Suprapubic skin (tissue), 4 donors: ENCODE measurements around the gene DBN1. TPM values are rescaled to one million over a fixed set of nuclear protein-coding genes. Genes with fewer than 3 reads are reported as not detected.

Experiments used
- DNase-seq, 2 donors: peaks; one replicate each; pipeline ENCODE4 v3.0.0-alpha.2; 2019; ENCODE audit warnings: low spot score in 2 of 2
- H3K27ac ChIP-seq: fragments of 200-600 bp; sonication (generic); one replicate; pipeline ENCODE4 v1.5.1; 2019
- H3K27me3 ChIP-seq: fragments of 200-600 bp; sonication (generic); one replicate; pipeline ENCODE4 v1.5.1; 2019
- H3K36me3 ChIP-seq: fragments of 200-600 bp; sonication (generic); one replicate; pipeline ENCODE4 v1.5.1; 2019
- H3K4me1 ChIP-seq: fragments of 200-600 bp; sonication (generic); one replicate; pipeline ENCODE4 v1.5.1; 2019
- H3K4me3 ChIP-seq: fragments of 200-600 bp; sonication (generic); one replicate; pipeline ENCODE4 v1.5.1; 2019; ENCODE audit warnings: mild to moderate bottlenecking
- H3K9me3 ChIP-seq: fragments of 200-600 bp; sonication (generic); one replicate; pipeline ENCODE4 v1.5.1; 2019
- CTCF ChIP-seq, 2 donors: fragments of 200-600 bp in 1 of 2; fragments of 450-650 bp in 1 of 2; sonication (generic) in 1 of 2; IDR thresholded peaks; one replicate each; pipeline ENCODE4 v1.5.1; 2016 to 2019; ENCODE audit warnings: antibody characterized with exemption in 2 of 2, mild to moderate bottlenecking in 1 of 2, moderate library complexity in 1 of 2
- EP300 ChIP-seq: sonication (generic); formaldehyde crosslinking; IDR thresholded peaks from one replicate; pipeline ENCODE4 v1.6.1; 2017; ENCODE audit warnings: antibody characterized with exemption
- POLR2A ChIP-seq, 2 donors: fragments of 450-650 bp; IDR thresholded peaks; one replicate each; pipeline ENCODE4 v1.6.1; 2017; ENCODE audit warnings: antibody characterized with exemption in 2 of 2, mild to moderate bottlenecking in 2 of 2, moderate library complexity in 2 of 2
- POLR2AphosphoS5 ChIP-seq, 3 donors: sonication (generic); formaldehyde crosslinking; IDR thresholded peaks; one replicate each; pipeline ENCODE4 v1.6.1; 2017; ENCODE audit warnings: antibody characterized with exemption in 3 of 3
- WGBS: methylation state at CpG from one replicate; pipeline ENCODE4 v1.1.5; 2018; 5-methylcytosine and 5-hydroxymethylcytosine counted together
- total RNA-seq, 4 donors: library from RNA; depleted of rRNA; stranded (reverse); fragments of >200 nt; gene quantifications; one replicate each; pipeline ENCODE4 v1.1.0, GENCODE V29; 2016

Gene DBN1
- total RNA-seq, 4 donors from 2014 or later = 13.1 to 43.4 (median 25.3) TPM

DNA sequence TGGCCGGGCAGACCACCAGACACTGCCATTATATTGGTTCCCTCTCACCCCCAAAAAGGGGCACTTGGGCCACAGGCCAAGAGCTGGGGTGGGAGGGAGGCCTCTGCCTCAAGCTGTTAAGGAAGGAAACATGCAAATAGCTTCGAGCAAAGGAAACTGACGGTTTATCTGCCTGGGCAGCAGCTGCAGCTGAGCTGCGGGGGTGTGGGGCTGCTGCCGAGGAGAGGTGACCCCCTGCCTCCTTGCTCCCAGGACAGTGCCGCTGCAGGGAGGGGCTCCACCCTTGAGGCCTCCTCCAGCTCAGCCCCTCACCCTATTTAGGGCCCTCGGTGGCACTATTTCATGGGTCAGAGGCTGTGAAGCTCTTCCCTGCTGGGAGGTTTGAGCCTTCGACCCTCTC lies 35.4 kb upstream of the DBN1 start:
- Histone ChIP-seq H3K4me3 (peak overlapping the region; percentile 21), H3K36me3 (peaks cover 38% of the 10 kb centered on the region), H3K27me3 (no peaks in the 10 kb centered on the region), H3K27ac (no peak overlapping the region), H3K9me3 (no peaks in the 10 kb centered on the region), H3K4me1 (no peaks in the 10 kb centered on the region)
- 36% methylated on average over 4 of the region's 8 CpGs for WGBS
- TF ChIP-seq POLR2AphosphoS5 (IDR thresholded peaks at IDR 0.05) (no peak), EP300 (no peak), POLR2A (IDR thresholded peaks at IDR 0.05) (no peak), CTCF (IDR thresholded peaks at IDR 0.05) (no peak)
- no peak for DNase-seq

DNA sequence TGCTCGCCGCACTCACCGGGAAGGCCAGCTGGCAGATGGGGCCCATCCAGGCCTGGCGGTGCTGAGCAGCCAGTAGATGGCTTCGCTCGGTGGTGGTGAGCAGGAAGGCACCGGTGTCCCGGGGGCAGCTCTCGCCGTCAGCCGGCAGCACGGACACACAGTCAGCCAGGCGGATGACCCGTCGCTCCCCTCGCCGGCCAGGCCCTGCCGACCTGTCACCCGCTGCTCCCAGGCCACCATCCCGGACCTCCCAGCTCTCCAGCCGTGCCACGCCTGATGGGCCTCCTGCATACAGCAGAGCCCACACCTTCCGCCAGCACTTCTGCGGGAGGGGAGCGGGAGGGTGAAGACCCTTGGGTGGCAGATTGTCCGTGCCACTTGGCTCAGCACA lies 34.8 kb upstream of the DBN1 start:
- H3K27ac ChIP-seq = no peak overlapping the region
- DNase-seq = no peak
- H3K4me1 ChIP-seq = no peaks in the 10 kb centered on the region
- WGBS = 96% methylated on average over 5 of the region's 26 CpGs
- no peaks in the 10 kb centered on the region for H3K9me3 ChIP-seq
- H3K4me3 ChIP-seq = peak overlapping the region; percentile 21
- TF ChIP-seq EP300 (no peak), POLR2AphosphoS5 (IDR thresholded peaks at IDR 0.05) (no peak), POLR2A (IDR thresholded peaks at IDR 0.05) (no peak), CTCF (IDR thresholded peaks at IDR 0.05) (no peak)
- no peaks in the 10 kb centered on the region for H3K27me3 ChIP-seq
- peaks cover 32% of the 10 kb centered on the region for H3K36me3 ChIP-seq

DNA sequence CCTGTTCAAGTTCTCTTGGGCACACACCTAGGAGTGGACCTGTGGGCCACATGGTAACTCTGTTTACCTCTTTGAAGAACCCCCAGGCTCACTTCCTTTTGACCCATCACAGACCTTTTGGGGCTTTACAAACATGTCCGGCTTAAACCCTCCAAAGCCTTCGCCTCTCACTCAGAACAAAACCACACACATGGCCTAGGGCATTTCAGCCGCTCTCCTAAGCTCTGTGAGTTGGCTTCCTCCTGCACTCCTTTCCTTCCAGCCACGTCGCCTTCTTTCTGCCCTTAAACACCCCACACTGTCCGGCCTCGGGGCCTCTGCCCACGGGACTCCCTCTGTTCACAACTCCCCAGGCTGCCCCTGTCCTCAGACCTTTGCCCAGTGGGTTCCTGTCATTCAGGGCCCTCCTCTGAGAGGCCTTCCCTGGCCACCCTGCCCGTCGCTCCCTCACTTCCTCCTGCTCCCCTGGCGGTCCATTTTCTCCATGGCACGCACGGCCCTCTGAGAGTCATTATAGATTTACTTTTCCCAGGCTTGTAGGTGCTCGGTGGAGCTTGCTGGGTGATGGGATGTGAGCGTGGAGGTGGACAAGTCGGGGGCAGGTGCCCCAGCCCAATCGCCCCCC lies 34.3 kb upstream of the DBN1 start:
- Histone ChIP-seq H3K36me3 (peaks cover 27% of the 10 kb centered on the region), H3K27ac (no peak overlapping the region), H3K4me1 (no peaks in the 10 kb centered on the region), H3K4me3 (peak overlapping the region; percentile 21), H3K9me3 (no peaks in the 10 kb centered on the region), H3K27me3 (no peaks in the 10 kb centered on the region)
- 83% methylated on average over 16 of the region's 17 CpGs for WGBS
- TF ChIP-seq EP300 (no peak), POLR2AphosphoS5 (IDR thresholded peaks at IDR 0.05) (no peak), CTCF (IDR thresholded peaks at IDR 0.05) (no peak), POLR2A (IDR thresholded peaks at IDR 0.05) (no peak)
- no peak for DNase-seq

DNA sequence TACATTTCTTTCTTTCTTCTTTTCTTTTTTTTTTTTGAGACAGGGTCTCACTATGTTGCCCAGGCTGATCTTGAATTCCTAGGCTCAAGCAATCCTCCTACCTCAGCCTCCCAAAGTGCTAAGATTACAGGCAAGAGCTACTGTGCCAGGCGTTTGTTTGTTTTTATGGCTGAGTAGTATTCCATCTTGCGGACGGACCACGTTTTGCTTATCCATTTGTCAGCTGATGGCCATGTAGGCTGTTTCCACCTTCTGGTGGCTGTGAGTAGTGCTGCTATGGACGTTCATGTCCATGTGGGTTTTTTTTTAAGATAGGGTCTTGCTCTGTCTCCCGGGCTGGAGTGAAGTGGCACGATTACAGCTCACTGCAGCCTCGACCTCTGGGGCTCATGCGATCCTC lies 33.7 kb upstream of the DBN1 start:
- H3K4me3 ChIP-seq = no peak overlapping the region
- H3K9me3 ChIP-seq = no peaks in the 10 kb centered on the region
- 91% methylated on average over 9 of the region's 9 CpGs for WGBS
- H3K27ac ChIP-seq = no peak overlapping the region
- DNase-seq = no peak
- no peaks in the 10 kb centered on the region for H3K27me3 ChIP-seq
- H3K4me1 ChIP-seq = no peaks in the 10 kb centered on the region
- H3K36me3 ChIP-seq = peaks cover 21% of the 10 kb centered on the region
- TF ChIP-seq EP300 = no peak
- no peak for TF ChIP-seq POLR2AphosphoS5 (IDR thresholded peaks at IDR 0.05)

DNA sequence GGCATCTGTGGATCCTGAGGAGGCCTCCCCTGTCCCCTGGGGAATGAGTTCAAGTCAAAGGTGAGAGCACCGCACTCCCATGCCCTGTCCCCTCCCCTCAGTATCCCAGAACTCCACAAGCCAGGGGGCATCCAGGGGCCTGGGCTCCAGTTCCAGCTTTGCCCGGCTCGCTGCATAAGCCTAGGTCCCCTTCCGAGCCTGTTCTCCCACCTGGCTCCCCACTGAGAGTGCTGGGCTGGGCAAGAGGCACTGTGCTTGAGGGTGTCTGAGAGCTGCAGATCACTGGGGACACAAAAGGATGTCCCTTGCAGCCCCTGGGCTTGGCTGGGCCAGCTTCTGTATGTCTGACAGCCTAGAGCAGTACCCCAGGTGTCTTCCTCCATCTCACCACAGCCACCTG lies 31.6 kb upstream of the DBN1 start:
- no peak overlapping the region for H3K27ac ChIP-seq
- no peaks in the 10 kb centered on the region for H3K27me3 ChIP-seq
- TF ChIP-seq EP300 (no peak), POLR2A (IDR thresholded peaks at IDR 0.05) (no peak), CTCF (IDR thresholded peaks at IDR 0.05) (no peak), POLR2AphosphoS5 (IDR thresholded peaks at IDR 0.05) (no peak)
- WGBS = no CpG with 5 or more reads among the region's 4 CpGs
- no peak for DNase-seq
- H3K36me3 ChIP-seq = peaks cover under 1% of the 10 kb centered on the region
- peaks cover 10% of the 10 kb centered on the region for H3K4me1 ChIP-seq
- H3K4me3 ChIP-seq = no peak overlapping the region
- no peaks in the 10 kb centered on the region for H3K9me3 ChIP-seq
